Measurements from ENCODE around the gene PARN. TPM values are rescaled to one million over a fixed set of nuclear protein-coding genes. Genes with fewer than 3 reads are reported as not detected.
"Not testable (repeated sequence)": the region's sequence is repeated elsewhere in the genome, so short reads cannot be mapped to it uniquely, and the experiment has no call there.

The PARN gene, protein sequence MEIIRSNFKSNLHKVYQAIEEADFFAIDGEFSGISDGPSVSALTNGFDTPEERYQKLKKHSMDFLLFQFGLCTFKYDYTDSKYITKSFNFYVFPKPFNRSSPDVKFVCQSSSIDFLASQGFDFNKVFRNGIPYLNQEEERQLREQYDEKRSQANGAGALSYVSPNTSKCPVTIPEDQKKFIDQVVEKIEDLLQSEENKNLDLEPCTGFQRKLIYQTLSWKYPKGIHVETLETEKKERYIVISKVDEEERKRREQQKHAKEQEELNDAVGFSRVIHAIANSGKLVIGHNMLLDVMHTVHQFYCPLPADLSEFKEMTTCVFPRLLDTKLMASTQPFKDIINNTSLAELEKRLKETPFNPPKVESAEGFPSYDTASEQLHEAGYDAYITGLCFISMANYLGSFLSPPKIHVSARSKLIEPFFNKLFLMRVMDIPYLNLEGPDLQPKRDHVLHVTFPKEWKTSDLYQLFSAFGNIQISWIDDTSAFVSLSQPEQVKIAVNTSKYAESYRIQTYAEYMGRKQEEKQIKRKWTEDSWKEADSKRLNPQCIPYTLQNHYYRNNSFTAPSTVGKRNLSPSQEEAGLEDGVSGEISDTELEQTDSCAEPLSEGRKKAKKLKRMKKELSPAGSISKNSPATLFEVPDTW
- 12.9 and 25.9 TPM in 2 replicates for total RNA-seq (2014; rRNA removed; shearing (Covaris generic); ENCODE audit: low replicate concordance)

DNA sequence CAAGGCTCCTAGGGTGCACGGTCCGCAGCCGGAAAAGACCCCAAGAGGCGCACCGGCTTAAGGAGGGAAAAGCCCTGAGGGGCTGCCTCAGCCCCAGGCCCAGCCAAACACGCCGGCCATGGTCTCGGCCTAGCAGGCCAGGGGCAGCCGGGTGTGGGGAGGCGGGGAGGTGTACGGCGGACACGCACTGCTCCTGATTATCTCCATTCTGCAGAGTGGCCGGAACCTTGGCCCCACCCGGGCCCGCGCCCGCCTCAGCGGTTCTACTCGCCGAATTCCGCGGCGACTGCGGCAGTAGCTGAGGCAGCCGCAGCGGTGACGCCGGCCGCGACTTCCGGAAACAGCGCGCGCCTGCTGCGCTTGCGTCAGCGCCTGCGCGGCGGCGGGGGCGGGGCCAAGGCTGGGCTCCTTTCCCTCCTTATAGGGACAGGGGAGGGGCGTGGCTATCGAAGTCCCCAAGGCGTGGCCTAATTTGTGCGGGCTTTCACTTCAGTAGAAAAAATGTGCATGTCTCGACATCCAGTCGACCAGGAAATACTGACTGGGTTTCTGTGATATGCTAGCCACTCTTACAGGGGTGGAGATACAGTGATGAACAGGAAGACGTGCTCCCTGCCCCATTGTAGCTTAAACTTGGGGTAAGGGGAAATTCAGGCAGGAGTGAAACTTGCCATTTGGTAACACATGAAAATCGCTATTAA, at the start of gene PARN:
Gene PARN, minus strand, starts transcription at position 342 of the 701 bp plus-strand sequence. Its CDS starts 135 bp downstream, at position 207.
- DNase-seq (ENCODE audit: low read depth) = peak; percentile 99
- in situ Hi-C loops (cut with HindIII; ENCODE audit: low pct_unique_long_range_greater_than_20kb, low sequenced_read_pairs) = no loop called here

DNA sequence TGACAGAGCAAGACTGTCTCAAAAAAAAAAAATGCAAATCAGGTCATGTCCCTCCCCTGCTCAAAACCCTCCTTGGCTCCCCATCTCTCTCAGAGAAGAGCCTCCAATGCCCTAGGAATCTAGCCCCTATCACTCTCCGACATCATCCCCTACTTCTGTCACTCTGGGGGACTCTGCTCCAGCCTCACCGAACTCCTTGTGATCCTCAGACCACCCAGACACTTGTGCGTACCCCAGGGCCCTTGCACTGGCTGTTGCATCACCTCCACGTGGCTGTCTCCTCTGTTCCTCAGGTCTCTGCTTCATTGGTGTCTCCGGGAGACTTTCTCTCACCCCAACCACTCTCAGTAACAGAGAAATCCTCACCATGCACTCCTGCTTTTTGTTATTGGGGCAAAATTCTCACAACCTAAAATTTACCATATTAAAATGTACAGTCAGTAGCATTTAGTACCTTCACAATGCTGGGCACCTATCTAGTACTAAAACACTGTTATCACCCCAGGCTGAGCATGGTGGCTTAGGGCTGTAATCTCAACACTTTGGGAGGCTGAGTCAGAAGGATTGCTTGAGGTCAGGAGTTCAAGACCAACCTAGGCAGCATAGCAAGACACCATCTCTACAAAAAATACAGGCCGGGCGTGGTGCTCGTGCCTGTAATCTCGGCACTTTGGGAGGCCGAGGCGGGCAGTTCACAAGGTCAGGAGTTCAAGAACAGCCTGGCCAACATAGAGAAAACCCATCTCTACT, 48.9 kb upstream of the PARN start:
- in situ Hi-C loops (cut with HindIII; ENCODE audit: low pct_unique_long_range_greater_than_20kb, low sequenced_read_pairs) = no loop called here
- no peak for DNase-seq (ENCODE audit: low read depth)

DNA sequence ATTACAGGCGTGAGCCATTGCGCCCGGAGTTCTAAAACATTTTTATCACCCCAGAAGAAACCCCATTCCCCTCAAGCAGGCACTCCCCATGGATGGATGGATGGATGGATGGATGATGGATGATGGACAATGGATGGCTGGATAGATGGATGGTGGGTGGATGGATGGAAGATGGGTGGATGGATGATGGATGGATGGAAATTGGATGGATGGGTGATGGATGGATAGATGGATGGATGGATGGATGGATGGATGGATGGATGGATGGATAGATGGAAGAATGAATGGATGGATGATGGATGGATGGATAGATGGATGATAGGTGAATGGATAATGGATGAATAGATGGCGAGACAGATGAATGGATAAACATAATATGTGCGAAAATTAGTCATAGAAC, 47.6 kb upstream of the PARN start:
- no peak for DNase-seq (ENCODE audit: low read depth)
- in situ Hi-C loops (cut with HindIII; ENCODE audit: low pct_unique_long_range_greater_than_20kb, low sequenced_read_pairs) = no loop called here

DNA sequence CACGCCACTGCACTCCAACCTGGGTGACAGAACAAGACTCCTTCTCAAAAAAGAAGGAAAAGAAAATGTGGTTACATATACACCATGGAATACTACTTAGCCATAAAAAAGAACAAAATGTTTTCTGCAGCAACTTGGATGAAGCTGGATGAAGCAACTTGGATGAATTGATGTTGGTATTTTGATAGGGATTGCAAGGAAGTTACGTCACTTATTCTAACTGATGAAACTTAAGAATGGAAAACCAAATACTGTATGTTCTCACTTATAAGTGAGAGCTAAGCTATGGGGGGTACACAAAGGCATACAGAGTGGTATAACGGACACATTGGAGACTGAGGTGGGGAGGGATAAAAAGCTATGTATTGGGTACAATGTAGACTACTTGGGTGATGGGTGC, 46.6 kb upstream of the PARN start:
- no peak for DNase-seq (ENCODE audit: low read depth)
- in situ Hi-C loops (cut with HindIII; ENCODE audit: low pct_unique_long_range_greater_than_20kb, low sequenced_read_pairs) = no loop called here

DNA sequence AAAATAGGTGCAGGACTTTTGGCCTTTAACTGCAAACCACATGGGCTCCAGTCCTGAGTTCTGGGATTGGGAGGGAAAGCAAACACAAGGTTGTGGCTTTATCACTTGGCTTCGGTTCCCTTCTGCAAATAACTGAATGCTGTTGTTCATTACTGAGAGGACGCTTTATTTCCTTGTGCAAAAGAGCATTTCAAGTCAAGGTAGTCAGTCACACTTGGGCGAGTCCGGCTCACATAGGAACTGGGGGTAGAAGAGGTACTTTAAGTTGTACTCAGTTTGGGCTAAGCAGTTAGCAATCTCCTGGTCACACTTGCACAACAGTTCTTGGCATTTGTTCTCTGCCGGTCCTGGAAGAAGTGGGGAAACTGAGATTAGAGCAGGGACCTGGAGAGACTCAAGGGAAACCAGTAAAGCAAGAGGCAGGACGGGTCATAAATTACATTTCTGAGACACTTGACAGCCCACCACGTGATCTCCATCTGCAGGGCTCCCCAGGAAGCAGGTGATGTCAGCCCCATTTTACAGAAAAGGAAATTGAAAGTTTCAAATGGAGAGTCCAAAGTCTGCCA, 42.4 kb upstream of the PARN start:
- DNase-seq (ENCODE audit: low read depth) = peak; percentile 46
- in situ Hi-C loops (cut with HindIII; ENCODE audit: low pct_unique_long_range_greater_than_20kb, low sequenced_read_pairs) = no loop called here

DNA sequence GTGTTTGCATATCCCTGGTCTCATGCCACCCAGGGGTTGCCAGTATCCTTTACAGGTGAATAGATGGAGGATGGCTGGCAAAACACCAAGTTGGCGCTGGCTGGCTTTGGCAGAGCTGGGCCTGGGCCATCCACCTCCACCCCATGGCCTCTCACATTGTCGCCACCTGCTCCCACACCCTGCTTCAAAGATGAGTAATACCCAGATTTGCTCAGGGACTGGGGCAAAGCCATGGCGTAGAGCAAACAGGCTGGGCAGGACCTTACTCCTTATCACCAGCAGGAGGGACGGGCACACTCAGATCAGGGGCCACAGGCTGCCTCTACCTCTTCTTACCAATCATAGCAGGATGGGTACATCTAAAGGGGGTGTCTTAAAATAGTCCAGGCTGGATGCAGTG, 39.7 kb upstream of the PARN start:
- no peak for DNase-seq (ENCODE audit: low read depth)
- in situ Hi-C loops (cut with HindIII; ENCODE audit: low pct_unique_long_range_greater_than_20kb, low sequenced_read_pairs) = no loop called here

DNA sequence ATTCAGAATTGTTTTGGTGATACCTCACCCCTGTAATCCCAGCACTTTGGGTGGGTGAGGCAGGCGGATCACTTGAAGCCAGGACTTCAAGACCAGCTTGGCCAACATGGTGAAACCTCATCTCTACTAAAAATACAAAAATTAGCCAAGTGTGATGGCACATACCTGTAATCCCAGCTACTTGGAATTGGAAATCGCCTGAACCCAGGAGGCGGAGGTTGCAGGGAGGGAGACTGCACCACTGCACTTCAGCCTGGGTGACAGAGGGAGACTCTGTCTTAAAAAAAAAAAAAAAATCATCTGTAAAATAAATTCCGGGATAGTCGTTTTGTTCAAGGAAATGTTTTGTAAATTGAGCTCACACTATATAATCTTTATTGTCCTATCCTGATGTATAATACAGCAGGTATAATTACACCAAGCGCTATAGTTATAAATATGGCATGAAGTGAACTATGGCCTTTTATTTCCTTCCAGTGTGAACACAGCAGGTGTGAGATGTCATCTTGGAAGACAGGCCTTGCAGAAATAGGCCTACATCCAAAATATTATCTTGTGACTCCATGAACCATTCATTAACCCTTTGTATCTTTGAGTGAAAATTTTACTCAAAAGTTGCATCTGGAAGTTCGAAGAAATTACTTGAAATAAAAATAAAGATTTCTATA, 38.6 kb upstream of the PARN start:
- in situ Hi-C loops (cut with HindIII; ENCODE audit: low pct_unique_long_range_greater_than_20kb, low sequenced_read_pairs) = no loop called here
- DNase-seq (ENCODE audit: low read depth) = no peak

DNA sequence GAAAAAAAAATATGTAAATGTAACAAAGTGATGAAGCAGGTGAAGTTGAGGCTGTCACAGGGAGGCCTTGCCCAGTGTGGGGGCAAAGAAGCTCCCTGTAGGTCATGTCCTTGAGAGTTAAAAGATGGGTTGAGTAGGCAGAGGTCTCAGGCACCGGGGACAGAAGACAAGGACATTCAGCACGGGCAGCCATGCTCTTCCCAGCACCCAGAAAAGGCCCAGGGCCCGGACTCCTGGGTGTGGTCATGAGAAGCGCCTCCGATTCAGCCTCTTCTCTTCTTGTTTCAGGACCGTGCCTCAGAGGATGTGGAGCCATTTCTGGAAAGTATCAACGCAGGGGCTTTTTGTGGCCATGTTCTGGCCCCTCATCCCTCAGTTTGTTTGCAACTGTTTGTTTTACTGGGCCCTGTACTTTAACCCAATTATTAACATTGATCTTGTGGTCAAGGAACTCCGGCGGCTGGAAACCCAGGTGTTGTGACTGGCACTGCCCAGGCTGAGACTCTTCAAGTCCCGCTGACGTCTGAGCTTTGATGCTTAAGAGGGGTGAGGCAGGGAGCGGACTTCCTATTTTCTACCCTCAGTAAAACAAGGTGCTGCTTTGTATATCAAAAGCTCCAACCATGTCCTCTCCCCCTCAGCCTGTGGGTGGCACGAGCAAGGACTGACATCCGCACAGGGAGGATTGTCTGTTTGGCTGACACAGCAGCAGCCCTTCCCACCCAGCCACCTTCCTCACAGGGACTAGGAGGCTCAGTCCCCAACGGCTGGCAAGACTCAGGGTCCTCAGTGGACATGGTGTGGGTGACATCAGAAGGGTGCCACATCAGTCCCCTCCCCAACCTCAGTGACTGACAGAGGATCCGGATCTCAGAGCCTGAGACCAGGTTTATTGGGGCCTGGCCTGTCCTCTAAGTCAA, 37.5 kb upstream of the PARN start:
- in situ Hi-C loops (cut with HindIII; ENCODE audit: low pct_unique_long_range_greater_than_20kb, low sequenced_read_pairs) = no loop called here
- no peak for DNase-seq (ENCODE audit: low read depth)

DNA sequence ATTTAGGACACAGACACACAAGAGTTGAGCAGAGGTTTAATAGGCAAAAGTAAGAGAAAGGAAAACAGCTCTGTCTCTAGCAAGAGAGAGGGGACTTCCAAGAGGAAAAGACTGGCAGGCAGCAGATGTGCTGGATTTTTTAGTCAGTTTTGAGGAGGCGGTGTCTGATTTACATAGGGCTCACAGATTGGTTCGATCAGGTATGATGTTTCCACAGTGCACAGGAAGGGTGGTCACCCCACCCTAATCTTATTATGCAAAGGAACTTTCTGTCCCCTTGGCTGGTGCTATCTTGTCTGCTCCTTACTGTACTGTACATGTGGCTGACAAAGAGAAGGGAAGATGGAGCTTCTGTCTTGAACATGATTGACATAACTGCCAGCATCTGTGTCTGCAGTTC, 28.0 kb upstream of the PARN start:
- DNase-seq (ENCODE audit: low read depth) = peak; percentile 91
- in situ Hi-C loops (cut with HindIII; ENCODE audit: low pct_unique_long_range_greater_than_20kb, low sequenced_read_pairs) = no loop called here

DNA sequence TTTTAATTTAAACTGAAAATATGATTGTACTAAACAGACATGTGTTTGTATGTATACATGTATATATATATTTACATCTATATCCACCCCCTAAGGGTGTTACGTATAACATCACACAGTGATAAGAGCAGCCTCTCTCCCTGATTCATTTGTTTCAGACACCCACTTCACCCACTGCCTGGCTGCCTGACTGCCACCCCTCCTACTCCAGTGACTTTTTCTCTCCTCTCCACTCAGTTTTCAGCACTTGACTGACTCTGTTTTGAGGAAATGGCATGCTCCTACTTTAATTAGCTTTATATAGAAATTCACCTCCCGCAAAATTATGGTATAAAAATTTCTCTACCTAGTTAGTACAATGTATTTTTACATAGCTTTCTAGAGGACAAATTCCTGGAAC, 22.7 kb upstream of the PARN start:
- in situ Hi-C loops (cut with HindIII; ENCODE audit: low pct_unique_long_range_greater_than_20kb, low sequenced_read_pairs) = no loop called here
- DNase-seq (ENCODE audit: low read depth) = no peak

DNA sequence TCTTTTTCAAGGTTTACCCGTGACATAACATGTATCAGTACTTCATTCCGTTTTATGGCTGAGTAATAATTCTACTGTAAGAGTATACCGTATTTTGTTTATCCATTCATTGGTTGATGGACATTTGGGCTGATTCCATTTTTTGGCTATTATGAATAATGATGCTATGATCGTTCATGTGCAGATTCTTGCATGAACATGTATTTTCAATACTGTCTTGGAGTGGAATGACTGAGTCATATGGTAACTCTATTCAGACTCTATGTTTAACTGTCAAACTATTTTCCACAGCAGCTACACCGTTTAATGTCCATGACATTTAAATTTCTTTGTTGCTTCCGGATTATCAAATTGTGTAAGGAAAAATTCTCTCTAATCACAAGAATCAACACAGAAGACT, 20.6 kb upstream of the PARN start:
- DNase-seq (ENCODE audit: low read depth) = no peak
- in situ Hi-C loops (cut with HindIII; ENCODE audit: low pct_unique_long_range_greater_than_20kb, low sequenced_read_pairs) = no loop called here

DNA sequence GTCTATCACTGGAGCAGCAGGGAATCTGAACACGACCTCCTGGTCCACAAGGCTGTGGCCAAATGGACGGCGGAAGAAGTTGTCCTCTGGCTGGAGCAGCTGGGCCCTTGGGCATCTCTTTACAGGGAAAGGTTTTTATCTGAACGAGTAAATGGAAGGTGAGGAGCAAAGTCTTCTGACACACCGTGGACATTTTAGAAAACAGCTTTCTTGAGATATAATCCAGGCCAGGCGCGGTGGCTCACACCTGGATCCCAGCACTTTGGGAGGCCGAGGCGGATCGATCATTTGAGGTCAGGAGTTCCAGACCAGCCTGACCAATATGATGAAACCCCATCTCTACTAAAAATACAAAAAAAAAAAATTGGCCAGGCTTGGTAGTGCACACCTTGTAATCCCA, 19.8 kb upstream of the PARN start:
- no peak for DNase-seq (ENCODE audit: low read depth)
- in situ Hi-C loops (cut with HindIII; ENCODE audit: low pct_unique_long_range_greater_than_20kb, low sequenced_read_pairs) = no loop called here

DNA sequence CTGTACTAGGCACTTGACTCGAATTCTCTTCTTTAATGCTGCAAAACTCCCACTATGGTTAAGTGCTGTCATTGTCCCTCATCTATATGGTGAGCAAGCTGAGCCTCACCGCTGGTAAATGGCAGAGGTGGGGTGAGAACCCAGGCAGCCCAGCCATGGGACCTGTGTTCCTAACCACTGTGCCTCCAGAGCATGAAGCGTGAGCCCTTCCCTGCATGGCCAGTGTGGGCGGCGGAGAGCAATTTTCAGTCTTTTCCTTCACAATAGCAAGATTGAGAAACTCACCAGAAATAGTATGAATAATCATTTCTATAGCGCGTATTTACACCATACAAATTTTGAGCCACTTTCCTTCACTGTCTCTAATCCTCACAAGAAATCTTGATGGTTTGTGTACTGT, 11.9 kb upstream of the PARN start:
- no peak for DNase-seq (ENCODE audit: low read depth)
- in situ Hi-C loops (cut with HindIII; ENCODE audit: low pct_unique_long_range_greater_than_20kb, low sequenced_read_pairs) = no loop called here

DNA sequence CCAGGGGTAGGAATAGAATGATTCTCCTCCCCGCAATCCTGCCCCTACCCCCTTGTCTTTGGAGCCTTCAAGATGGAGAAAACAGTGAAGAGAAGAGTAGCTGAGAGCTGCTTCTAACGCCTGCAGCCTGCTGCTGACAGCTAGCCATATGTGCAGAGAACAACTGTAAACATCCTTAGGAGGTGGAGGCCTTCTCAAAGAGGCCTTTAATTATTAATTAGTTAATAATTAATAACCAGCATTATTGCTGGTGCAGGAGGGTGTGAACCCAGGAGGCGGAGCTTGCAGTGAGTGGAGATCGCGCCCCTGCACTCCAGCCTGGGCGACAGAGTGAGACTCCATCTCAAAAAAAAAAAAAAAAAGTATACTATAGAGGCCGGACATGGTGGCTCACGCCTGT, 11.1 kb upstream of the PARN start:
- DNase-seq (ENCODE audit: low read depth) = no peak
- in situ Hi-C loops (cut with HindIII; ENCODE audit: low pct_unique_long_range_greater_than_20kb, low sequenced_read_pairs) = no loop called here

DNA sequence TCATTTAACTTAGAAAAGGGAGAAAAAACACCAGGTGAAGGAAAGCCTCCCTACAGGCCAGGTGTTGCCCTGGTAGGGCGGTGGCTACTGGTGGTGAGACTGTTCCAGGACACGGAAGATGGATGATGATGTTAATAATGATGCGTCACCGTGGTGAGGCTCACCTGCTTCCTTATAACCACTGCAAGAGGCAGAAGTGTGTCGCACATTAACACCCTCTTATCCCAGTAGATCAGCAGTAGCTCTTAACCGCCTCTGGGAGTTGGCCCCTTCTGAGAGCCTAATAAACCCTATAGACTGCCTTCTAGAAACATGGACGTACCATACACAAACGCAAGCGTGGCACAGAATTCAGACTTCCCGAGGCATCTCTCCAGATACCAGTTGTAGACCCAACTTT, 10.5 kb upstream of the PARN start:
- in situ Hi-C loops (cut with HindIII; ENCODE audit: low pct_unique_long_range_greater_than_20kb, low sequenced_read_pairs) = no loop called here
- peak; percentile 11 for DNase-seq (ENCODE audit: low read depth)

DNA sequence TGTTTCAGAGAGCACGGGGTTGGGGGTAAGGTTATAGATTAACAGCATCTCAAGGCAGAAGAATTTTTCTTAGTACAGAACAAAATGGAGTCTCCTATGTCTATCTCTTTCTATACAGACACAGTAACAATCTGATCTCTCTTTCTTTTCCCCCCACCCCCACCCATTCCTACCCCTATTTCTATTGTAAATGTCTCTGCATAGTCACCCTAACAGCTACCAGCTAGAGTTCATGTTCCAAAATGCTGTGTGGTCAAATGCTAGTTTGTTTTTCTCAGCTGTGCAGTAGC, 6.8 kb upstream of the PARN start:
- DNase-seq (ENCODE audit: low read depth) = peak; percentile 19
- in situ Hi-C loops (cut with HindIII; ENCODE audit: low pct_unique_long_range_greater_than_20kb, low sequenced_read_pairs) = not testable (repeated sequence)

Data from Caki2 (cell line).